NCI-H1417 (cell line): ENCODE results near the gene LBP.
"Not testable (repeated sequence)": the region's sequence is repeated elsewhere in the genome, so short reads cannot be mapped to it uniquely, and the experiment has no call there.

Source experiments
- DNase-seq, 3 experiments: peaks; one replicate each; lab custom pipeline; 2025; lab: John Stamatoyannopoulos, UW

Gene LBP

DNA sequence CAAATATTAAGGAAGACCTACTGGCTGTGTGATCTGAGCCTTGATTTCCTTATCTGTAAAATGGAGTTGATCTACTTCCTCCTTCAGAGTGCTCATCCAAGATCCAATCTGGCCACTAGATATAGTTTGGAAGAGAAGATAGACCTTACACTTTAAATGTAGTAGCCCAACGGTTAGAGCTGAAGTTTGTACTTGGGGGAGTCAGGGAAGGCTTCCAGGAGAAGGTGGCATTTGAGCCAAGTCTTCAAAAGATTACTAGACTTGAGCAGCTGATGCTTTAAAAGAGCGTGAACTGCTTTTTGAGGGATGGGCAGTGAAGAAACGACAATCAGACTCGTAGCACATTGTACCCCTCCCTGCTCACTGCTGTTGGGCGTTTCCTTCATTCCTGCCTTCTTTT lies 3.6 kb downstream of the LBP start:
- no peak for DNase-seq

DNA sequence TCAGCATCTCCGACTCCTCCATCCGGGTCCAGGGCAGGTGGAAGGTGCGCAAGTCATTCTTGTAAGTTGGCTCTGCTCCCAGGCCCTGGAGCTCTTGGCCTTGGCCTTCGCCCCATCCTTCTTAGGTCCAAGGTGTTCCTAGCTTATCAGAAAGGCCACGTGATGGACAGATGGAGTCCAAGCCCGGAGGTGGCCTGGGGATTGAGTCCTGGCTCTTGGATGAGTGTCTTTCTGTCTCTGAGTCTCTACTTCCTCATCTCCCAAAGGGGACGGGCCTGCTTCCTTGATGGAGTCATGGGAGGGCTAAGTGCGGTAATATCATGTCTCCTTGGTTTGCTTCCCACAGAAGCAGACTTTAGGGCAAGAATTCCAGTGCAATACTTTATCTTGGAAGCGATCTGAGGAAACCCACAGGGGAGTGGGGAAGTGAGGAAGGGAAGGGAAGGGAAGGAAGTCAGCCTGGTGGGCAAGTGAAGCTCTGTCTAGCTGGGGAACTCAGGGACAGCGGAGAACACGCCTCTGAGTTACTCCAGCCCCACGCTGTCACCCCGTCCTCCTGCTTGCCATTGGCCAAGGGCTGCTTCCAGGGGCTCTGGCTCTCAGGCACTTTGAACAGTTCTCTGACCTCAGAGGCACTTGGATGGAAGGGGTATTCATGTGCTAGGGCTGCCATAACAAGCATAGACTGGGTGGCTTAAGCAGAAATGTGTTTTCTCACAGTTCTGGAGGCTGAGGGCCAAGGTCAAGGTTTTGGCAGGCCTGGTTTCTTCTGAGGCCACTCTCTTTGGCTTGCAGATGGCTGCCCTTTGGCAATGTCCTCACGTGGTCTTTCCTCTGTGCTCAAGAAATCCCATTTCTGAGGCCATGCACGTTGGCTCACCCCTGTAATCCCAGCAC lies 4.8 kb downstream of the LBP start:
- DNase-seq = no peak

DNA sequence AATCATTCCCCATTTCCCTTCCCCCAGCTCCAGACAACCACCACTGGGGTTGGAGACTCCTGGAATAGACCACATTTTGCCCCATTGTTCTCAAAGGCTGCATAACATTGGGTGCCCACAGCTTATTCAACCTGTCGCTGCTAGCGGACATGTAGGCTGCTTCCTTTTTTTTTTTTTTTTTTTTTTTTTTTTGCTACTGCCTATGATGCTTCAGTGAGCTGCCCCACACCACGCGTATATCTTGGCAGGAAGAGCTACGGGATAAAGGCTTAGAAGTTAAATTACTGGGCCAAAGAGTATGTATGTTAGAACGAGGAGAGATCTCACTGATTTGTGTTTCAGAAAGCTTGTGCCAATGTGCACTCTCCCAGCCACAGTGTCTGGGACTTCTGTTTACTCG lies 7.0 kb downstream of the LBP start:
- no peak for DNase-seq

DNA sequence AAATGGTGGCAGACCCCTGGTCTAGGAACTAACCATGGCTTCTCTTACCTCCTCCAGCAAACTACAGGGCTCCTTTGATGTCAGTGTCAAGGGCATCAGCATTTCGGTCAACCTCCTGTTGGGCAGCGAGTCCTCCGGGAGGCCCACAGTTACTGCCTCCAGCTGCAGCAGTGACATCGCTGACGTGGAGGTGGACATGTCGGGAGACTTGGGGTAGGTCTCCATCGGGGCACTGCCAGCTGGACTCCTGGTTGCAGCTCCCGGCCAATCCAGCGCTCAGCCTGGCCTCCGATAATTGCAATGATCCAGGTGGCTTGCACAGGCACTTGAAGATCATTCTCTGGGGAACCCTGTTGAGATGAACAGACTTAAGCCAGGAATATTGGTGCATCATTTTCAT lies 7.9 kb downstream of the LBP start:
- DNase-seq = peak in 1 of 3 experiments; percentile 26

- no peak for DNase-seq
Measured at GRCh38 chr20:38355161-38356012, 9.1 kb downstream of the LBP start.

DNA sequence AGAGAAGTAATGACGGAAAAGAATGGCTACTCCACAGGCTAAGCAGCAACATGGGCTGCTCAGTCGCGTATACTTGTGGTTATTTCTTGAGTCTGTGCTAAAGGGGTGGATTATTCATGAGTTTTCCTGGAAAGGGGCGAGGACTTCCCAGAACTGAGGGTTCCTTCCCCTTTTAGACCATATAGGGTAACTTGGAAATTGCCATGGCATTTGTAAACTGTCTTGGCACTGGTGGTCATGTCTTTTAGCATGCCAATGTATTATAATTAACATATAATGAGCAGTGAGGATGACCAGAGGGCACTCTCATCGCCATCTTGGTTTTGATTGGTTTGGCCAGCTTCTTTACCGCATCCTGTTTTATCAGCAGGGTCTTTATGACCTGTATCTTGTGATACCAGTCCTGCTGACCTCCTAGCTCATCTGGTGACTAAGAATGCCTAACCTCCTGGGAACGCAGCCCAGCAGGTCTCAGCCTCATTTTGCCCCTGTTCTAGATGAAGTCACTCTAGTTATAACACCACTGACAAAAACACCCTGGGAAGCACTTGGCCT lies 11.4 kb downstream of the LBP start:
- DNase-seq = no peak

DNA sequence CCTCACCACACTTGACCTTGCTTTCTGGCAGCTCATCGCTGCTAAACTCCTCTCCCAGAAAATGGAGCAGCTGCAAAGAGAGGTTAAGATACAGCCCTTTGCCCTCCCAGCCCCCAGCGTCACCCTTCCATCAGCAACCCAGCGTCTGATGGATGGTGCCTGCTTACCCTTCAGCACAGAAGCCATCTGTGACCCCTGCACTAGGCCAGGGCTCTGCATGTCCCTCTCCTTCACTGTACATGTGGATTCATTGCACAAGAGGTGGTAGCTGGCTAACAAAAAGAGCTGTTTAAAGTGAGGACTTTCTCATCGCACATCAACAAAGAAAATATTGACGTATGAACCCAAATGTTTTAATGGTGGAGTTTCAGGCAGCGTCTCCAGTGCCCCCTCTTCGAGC lies 12.3 kb downstream of the LBP start:
- DNase-seq = no peak

DNA sequence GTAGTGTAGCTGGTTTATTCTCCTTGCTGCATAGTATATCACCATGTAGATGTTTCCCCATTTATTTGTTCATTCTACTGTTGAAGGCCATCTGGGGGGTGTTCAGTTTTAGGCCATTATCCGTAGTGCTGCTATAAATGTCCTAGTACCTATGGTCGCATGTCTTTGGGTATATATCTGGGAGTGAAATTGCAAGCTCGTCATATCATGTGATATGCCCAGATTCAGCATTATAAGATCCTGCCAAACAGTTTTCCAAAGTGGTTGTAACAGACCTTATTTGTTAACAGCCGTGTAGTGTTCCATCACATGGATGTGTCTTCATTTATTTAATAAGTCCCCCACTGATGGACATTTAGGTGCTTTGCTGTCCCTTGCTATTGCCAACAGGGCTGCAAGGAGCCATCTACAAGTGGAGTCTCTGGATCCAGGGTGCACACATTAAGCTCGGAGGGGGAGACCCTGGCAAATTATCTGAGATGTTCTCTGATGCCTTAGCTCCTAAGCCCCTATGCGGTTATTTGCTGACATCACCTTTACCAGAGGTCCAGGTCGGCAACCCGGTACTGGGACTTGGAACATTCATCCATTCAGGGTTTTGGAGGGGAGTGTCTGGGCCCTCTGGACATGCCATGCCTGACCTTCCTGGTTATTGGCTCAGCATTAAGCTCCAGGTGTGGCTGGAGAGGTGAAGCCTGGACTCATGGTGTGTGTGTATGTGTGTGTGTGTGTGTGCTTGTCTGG lies 16.9 kb downstream of the LBP start:
- no peak for DNase-seq

DNA sequence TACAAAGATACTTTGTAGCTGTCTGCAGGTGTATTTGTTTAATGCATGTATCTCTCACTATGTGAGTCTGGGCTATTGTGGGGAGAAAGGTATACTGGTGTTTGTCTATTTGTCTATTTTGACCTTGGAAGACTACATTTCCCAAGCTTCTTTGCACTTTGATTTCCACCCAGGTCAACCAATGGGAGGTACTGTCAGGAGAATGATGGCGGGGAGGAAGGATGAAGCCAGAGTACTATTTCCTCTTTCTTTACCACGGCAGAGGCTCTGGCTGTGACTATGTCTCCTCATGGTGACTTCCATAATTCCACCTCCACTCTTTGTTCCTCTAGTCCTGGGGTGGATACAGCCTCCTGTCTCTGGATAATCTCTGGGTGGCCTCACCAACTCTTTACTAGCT lies 23.1 kb downstream of the LBP start:
- DNase-seq = peak in 1 of 3 experiments; percentile 33

DNA sequence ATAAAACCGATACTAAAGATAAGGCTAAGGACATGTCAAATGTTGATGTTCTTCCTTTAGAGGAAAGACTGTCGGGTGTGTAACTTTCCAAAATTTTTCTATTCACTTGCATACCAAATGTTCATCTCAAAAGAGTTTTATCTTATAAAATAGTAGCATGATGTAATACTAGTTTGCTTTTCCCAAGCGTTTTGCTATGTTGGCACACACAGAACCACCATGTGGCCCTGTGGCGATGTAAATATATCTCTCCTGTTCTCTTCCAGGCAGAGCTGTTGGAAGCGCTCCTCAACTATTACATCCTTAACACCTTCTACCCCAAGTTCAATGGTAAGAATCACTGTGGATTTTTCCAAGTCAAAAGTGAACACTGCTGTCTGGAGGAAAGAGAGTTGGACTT lies 26.5 kb downstream of the LBP start:
- no peak for DNase-seq

- DNase-seq = no peak
Measured at GRCh38 chr20:38373231-38373867, 27.1 kb downstream of the LBP start.

GRCh38 chr20:38373898-38374297 lies 27.6 kb downstream of the LBP start:
- no peak for DNase-seq

DNA sequence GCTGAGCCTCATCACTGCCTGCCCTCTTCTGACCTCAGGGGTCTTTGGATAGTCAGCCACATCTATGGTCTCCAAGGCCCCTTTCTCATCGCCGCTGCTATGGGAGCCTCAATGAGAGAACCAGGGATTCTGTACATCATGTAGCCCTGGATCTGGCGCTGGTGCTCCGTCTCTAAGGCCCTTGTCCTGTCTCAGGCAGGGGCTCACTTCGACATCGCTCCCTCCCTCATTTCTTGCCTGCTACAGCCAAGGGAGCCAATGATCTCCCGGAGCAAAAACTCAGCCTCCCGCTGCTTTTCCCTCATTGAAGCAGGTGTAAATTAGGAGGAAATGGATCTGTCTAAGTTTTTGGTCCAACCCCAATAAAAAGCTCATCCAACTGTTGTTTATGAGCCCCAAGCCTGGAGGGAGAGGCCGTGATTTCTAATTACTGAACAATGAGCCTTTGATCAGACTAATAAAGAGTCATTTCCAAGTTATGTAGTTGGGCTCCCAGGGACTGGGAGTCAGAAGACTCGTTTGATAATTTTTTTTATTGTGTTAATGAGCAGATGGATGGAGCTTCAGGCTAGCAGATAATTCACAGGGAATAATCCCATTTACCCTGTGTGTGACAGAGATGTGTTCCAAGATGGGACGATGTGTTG lies 30.9 kb downstream of the LBP start:
- no peak for DNase-seq

DNA sequence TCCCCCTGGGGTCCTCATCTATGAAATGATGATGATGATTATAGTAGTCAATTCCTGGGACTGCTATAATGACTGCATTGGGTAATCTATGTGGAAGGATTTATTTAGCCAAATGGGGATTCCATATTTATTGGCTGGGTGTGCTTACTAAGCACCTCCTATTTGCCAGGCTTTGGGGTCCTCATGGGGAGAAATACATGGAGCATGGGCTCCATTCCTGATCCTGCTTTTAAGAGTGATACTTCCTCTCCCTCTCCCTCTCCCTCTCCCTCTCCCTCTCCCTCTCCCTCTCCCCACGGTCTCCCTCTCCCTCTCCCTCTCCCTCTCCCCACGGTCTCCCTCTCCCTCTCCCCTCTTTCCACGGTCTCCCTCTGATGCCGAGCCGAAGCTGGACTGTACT lies 31.6 kb downstream of the LBP start:
- not testable (repeated sequence) for DNase-seq

DNA sequence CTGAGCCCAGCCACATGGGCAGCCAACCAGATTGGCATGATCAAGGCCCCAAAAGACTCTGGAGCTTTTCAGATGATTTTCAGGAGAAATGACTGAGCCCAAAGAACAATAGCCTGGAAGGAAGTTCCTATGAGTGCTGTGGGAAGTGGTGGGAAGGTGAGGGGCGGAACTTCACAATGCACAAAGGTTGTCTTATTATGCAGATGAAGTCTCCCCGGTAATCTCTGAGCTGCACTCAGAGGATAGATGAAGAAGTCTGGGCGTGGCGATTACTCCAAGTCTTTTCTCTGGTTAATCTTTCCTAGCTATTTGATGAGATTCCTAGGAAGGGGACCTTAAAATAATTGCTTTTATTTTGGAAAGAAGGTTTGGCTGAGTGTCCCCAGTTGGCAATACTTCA lies 36.9 kb downstream of the LBP start:
- no peak for DNase-seq

GRCh38 chr20:38386004-38386403 lies 39.7 kb downstream of the LBP start:
- DNase-seq = no peak

DNA sequence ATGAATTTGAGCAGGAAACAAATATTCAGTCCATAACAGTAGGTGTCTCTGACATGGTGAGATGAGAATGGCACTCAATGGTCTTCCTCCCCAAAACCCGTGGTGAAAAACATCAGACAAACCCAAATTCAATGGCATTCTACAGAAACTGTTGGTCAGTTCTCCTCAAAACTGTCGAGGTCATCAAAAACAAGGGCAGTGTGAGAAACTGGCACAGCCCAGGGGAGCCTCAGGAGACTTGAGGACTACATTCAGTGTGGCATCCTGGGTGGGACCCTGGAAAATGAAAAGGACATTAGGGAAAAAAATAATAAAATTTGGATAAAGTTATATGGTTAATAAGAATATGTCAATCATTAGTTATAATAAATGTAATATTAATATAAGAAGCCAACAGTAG lies 40.6 kb downstream of the LBP start:
- DNase-seq = no peak

DNA sequence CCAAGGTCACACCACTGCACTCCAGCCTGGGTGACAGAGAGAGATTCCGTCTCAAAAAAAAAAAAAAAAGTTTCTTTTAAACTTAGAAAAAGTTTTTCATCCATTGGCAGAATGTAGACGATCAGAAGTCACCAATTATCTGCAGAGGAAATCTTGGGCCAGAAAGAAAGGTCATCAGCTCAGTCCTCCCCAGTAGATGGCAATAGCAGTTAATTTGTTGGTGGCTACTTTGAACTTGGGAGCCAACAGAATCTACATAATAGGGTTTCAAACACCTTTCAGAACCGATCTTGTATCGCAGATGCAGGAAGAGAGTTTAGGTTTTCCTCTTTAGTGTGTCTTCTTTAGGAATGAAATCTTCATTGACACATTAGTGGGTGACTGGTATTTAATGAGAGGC lies 41.7 kb downstream of the LBP start:
- peak in 1 of 3 experiments; percentile 8 for DNase-seq

DNA sequence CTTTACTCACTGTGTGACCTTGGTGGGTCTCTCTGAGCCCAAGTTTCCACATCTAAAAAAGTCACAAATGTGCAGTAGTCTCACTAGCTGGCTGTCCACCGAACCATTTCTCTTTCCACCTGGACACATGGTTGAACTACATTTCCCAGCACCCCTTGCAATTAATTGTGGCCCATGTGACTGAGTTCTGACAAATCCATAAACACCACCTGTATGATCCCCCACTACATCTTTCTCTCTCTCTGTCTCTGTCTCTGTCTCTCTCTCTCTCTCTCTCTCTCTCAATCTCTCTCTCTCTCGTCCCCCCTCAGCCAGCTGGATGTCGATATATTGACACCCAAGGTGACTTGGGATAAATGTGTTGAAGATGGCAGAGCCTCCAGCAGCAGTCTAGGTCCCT lies 46.1 kb downstream of the LBP start:
- DNase-seq = no peak

DNA sequence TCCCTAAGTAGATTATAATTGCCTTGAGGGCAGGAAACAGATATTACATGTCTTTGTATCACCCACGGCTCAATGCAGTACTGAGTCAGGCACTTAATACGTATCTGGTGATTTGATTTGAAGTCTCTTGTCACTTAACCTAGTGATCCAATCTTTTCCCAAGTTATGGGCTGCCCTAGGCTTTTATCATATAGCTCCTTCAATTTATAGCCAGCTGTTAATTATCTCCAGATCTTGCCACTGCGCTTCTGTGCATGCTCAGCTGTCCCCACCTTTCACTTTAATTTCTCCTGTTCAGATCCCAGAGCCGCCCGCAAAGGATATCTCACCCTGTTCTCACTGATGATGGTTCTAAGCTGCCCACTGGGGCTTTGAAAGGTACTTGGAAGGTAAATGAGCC lies 47.0 kb downstream of the LBP start:
- peak in 1 of 3 experiments; percentile 14 for DNase-seq

DNA sequence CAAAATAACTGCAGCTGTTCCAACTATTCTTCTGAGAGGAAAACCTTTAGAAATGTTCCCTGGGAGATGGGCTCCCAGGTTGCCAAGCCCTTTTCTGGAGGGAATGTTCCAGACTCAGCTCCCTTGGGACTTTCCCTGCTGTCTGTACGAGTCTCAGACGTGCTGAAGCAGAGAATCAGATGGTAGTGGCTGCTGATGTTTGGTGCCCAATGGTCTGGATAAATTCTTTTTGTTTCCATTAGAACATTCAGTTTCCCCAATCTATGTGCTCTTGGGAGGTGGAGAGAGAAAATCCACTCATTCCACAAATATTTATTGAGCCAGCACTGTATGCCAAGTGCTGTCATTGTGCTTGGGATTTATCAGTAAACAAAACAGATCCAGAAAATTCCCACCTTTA lies 48.9 kb downstream of the LBP start:
- no peak for DNase-seq
